ENCODE results near the gene EXTL2.

EXTL2 gene

GRCh38 chr1:100926240-100926639 lies 31.6 kb upstream of the EXTL2 start:
- H3K79me1 ChIP-seq (ENCODE audit: low read length) = no peaks in the 10 kb centered on the region
- no peak overlapping the region for H2AK5ac ChIP-seq (ENCODE audit: low read length)
- no peak overlapping the region for H3K18ac ChIP-seq (ENCODE audit: low read length)
- no peak overlapping the region for H3K23ac ChIP-seq (ENCODE audit: low read length)
- H4K5ac ChIP-seq (ENCODE audit: low read length) = no peak overlapping the region
- no peaks in the 10 kb centered on the region for H3K79me2 ChIP-seq (ENCODE audit: control insufficient read depth, insufficient read depth, low read length)
- no peak for DNase-seq
- WGBS (ENCODE audit: extremely low coverage, insufficient coverage, low lambda C conversion rate) = no CpG with 5 or more reads among the region's 2 CpGs
- no peak overlapping the region for H3K56ac ChIP-seq (ENCODE audit: low read length)
- H3K4me1 ChIP-seq (ENCODE audit: control insufficient read depth, low read depth, low read length) = no peaks in the 10 kb centered on the region
- no peak overlapping the region for H3K4me2 ChIP-seq (ENCODE audit: low read length)
- no peak overlapping the region for H2BK5ac ChIP-seq (ENCODE audit: low read length)
- no peak overlapping the region for H2BK15ac ChIP-seq (replicated peaks; ENCODE audit: low read depth)
- H2BK120ac ChIP-seq (ENCODE audit: low read depth, low read length) = no peak overlapping the region
- H3K4ac ChIP-seq (ENCODE audit: low read depth, low read length) = no peak overlapping the region
- H3K27me3 ChIP-seq (ENCODE audit: insufficient read depth, low read length, poor library complexity) = no peaks in the 10 kb centered on the region
- no peak overlapping the region for H3K9ac ChIP-seq (ENCODE audit: low read length)
- H4K8ac ChIP-seq (ENCODE audit: low read depth, low read length) = no peak overlapping the region
- no peak overlapping the region for H3K27ac ChIP-seq (ENCODE audit: low read depth, low read length)
- no peak overlapping the region for H3K4me3 ChIP-seq (ENCODE audit: low read length)
- no peaks in the 10 kb centered on the region for H3K36me3 ChIP-seq (ENCODE audit: control insufficient read depth, insufficient read depth, low read length)

- 100% methylated on average over 1 of the region's 2 CpGs for WGBS (ENCODE audit: extremely low coverage, insufficient coverage, low lambda C conversion rate)
- Histone ChIP-seq H3K27me3 (ENCODE audit: insufficient read depth, low read length, poor library complexity) (no peaks in the 10 kb centered on the region), H2AK5ac (ENCODE audit: low read length) (no peak overlapping the region), H3K36me3 (ENCODE audit: control insufficient read depth, insufficient read depth, low read length) (no peaks in the 10 kb centered on the region), H2BK15ac (replicated peaks; ENCODE audit: low read depth) (no peak overlapping the region), H3K56ac (ENCODE audit: low read length) (no peak overlapping the region), H2BK120ac (ENCODE audit: low read depth, low read length) (no peak overlapping the region), H4K8ac (ENCODE audit: low read depth, low read length) (no peak overlapping the region), H3K4me1 (ENCODE audit: control insufficient read depth, low read depth, low read length) (no peaks in the 10 kb centered on the region), H3K79me2 (ENCODE audit: control insufficient read depth, insufficient read depth, low read length) (no peaks in the 10 kb centered on the region), H3K18ac (ENCODE audit: low read length) (no peak overlapping the region), H3K4me2 (ENCODE audit: low read length) (no peak overlapping the region), H3K9ac (ENCODE audit: low read length) (no peak overlapping the region), H3K27ac (ENCODE audit: low read depth, low read length) (no peak overlapping the region), H4K5ac (ENCODE audit: low read length) (no peak overlapping the region), H3K4me3 (ENCODE audit: low read length) (no peak overlapping the region), H3K79me1 (ENCODE audit: low read length) (no peaks in the 10 kb centered on the region), H2BK5ac (ENCODE audit: low read length) (no peak overlapping the region), H3K23ac (ENCODE audit: low read length) (no peak overlapping the region), H3K4ac (ENCODE audit: low read depth, low read length) (no peak overlapping the region)
- DNase-seq = no peak
Observed at GRCh38 chr1:100924991-100925390, 30.3 kb upstream of the EXTL2 start.

- Histone ChIP-seq H3K9ac (ENCODE audit: low read length) (no peak overlapping the region), H2BK15ac (replicated peaks; ENCODE audit: low read depth) (no peak overlapping the region), H3K4me1 (ENCODE audit: control insufficient read depth, low read depth, low read length) (no peaks in the 10 kb centered on the region), H3K4me3 (ENCODE audit: low read length) (no peak overlapping the region), H3K79me2 (ENCODE audit: control insufficient read depth, insufficient read depth, low read length) (no peaks in the 10 kb centered on the region), H2AK5ac (ENCODE audit: low read length) (no peak overlapping the region), H3K56ac (ENCODE audit: low read length) (no peak overlapping the region), H4K5ac (ENCODE audit: low read length) (no peak overlapping the region), H3K18ac (ENCODE audit: low read length) (no peak overlapping the region), H2BK5ac (ENCODE audit: low read length) (no peak overlapping the region), H2BK120ac (ENCODE audit: low read depth, low read length) (no peak overlapping the region), H3K36me3 (ENCODE audit: control insufficient read depth, insufficient read depth, low read length) (no peaks in the 10 kb centered on the region), H3K4ac (ENCODE audit: low read depth, low read length) (no peak overlapping the region), H3K27ac (ENCODE audit: low read depth, low read length) (no peak overlapping the region), H3K23ac (ENCODE audit: low read length) (no peak overlapping the region), H3K79me1 (ENCODE audit: low read length) (no peaks in the 10 kb centered on the region), H3K4me2 (ENCODE audit: low read length) (no peak overlapping the region), H3K27me3 (ENCODE audit: insufficient read depth, low read length, poor library complexity) (no peaks in the 10 kb centered on the region), H4K8ac (ENCODE audit: low read depth, low read length) (no peak overlapping the region)
- no peak for DNase-seq
Observed at GRCh38 chr1:100924212-100924611, 29.6 kb upstream of the EXTL2 start.

- Histone ChIP-seq H4K8ac (ENCODE audit: low read depth, low read length) (no peak overlapping the region), H3K56ac (ENCODE audit: low read length) (no peak overlapping the region), H4K5ac (ENCODE audit: low read length) (no peak overlapping the region), H3K23ac (ENCODE audit: low read length) (no peak overlapping the region), H3K4ac (ENCODE audit: low read depth, low read length) (no peak overlapping the region), H2BK5ac (ENCODE audit: low read length) (no peak overlapping the region), H2BK15ac (replicated peaks; ENCODE audit: low read depth) (no peak overlapping the region), H3K4me1 (ENCODE audit: control insufficient read depth, low read depth, low read length) (no peaks in the 10 kb centered on the region), H3K4me3 (ENCODE audit: low read length) (no peak overlapping the region), H3K36me3 (ENCODE audit: control insufficient read depth, insufficient read depth, low read length) (no peaks in the 10 kb centered on the region), H3K9ac (ENCODE audit: low read length) (no peak overlapping the region), H2AK5ac (ENCODE audit: low read length) (no peak overlapping the region), H3K27ac (ENCODE audit: low read depth, low read length) (no peak overlapping the region), H2BK120ac (ENCODE audit: low read depth, low read length) (no peak overlapping the region), H3K4me2 (ENCODE audit: low read length) (no peak overlapping the region), H3K27me3 (ENCODE audit: insufficient read depth, low read length, poor library complexity) (no peaks in the 10 kb centered on the region), H3K79me2 (ENCODE audit: control insufficient read depth, insufficient read depth, low read length) (no peaks in the 10 kb centered on the region), H3K79me1 (ENCODE audit: low read length) (no peaks in the 10 kb centered on the region), H3K18ac (ENCODE audit: low read length) (no peak overlapping the region)
- DNase-seq = peak; percentile 45
- 100% methylated on average over 1 of the region's 3 CpGs for WGBS (ENCODE audit: extremely low coverage, insufficient coverage, low lambda C conversion rate)
Observed at GRCh38 chr1:100921110-100921706, 26.6 kb upstream of the EXTL2 start.

GRCh38 chr1:100912019-100912418 lies 17.4 kb upstream of the EXTL2 start:
- Histone ChIP-seq H3K27ac (ENCODE audit: low read depth, low read length) (no peak overlapping the region), H3K36me3 (ENCODE audit: control insufficient read depth, insufficient read depth, low read length) (no peaks in the 10 kb centered on the region), H2AK5ac (ENCODE audit: low read length) (no peak overlapping the region), H3K4ac (ENCODE audit: low read depth, low read length) (no peak overlapping the region), H3K23ac (ENCODE audit: low read length) (no peak overlapping the region), H2BK5ac (ENCODE audit: low read length) (no peak overlapping the region), H3K79me1 (ENCODE audit: low read length) (no peaks in the 10 kb centered on the region), H3K9ac (ENCODE audit: low read length) (no peak overlapping the region), H3K4me2 (ENCODE audit: low read length) (no peak overlapping the region), H3K79me2 (ENCODE audit: control insufficient read depth, insufficient read depth, low read length) (no peaks in the 10 kb centered on the region), H3K4me3 (ENCODE audit: low read length) (no peak overlapping the region), H4K5ac (ENCODE audit: low read length) (no peak overlapping the region), H3K18ac (ENCODE audit: low read length) (no peak overlapping the region), H3K27me3 (ENCODE audit: insufficient read depth, low read length, poor library complexity) (no peaks in the 10 kb centered on the region), H2BK15ac (replicated peaks; ENCODE audit: low read depth) (no peak overlapping the region), H3K56ac (ENCODE audit: low read length) (no peak overlapping the region), H2BK120ac (ENCODE audit: low read depth, low read length) (no peak overlapping the region), H4K8ac (ENCODE audit: low read depth, low read length) (no peak overlapping the region), H3K4me1 (ENCODE audit: control insufficient read depth, low read depth, low read length) (no peaks in the 10 kb centered on the region)
- no peak for DNase-seq

- no peak overlapping the region for H2BK120ac ChIP-seq (ENCODE audit: low read depth, low read length)
- H3K79me2 ChIP-seq (ENCODE audit: control insufficient read depth, insufficient read depth, low read length) = peaks cover 3% of the 10 kb centered on the region
- H3K4me2 ChIP-seq (ENCODE audit: low read length) = no peak overlapping the region
- H3K27ac ChIP-seq (ENCODE audit: low read depth, low read length) = no peak overlapping the region
- H4K8ac ChIP-seq (ENCODE audit: low read depth, low read length) = no peak overlapping the region
- no peak overlapping the region for H2BK15ac ChIP-seq (replicated peaks; ENCODE audit: low read depth)
- no peak overlapping the region for H4K5ac ChIP-seq (ENCODE audit: low read length)
- DNase-seq = no peak
- H3K36me3 ChIP-seq (ENCODE audit: control insufficient read depth, insufficient read depth, low read length) = no peaks in the 10 kb centered on the region
- no peak overlapping the region for H3K9ac ChIP-seq (ENCODE audit: low read length)
- H2AK5ac ChIP-seq (ENCODE audit: low read length) = no peak overlapping the region
- no peaks in the 10 kb centered on the region for H3K27me3 ChIP-seq (ENCODE audit: insufficient read depth, low read length, poor library complexity)
- H3K4me1 ChIP-seq (ENCODE audit: control insufficient read depth, low read depth, low read length) = no peaks in the 10 kb centered on the region
- no peak overlapping the region for H2BK5ac ChIP-seq (ENCODE audit: low read length)
- H3K56ac ChIP-seq (ENCODE audit: low read length) = no peak overlapping the region
- H3K18ac ChIP-seq (ENCODE audit: low read length) = no peak overlapping the region
- H3K4ac ChIP-seq (ENCODE audit: low read depth, low read length) = no peak overlapping the region
- no peak overlapping the region for H3K23ac ChIP-seq (ENCODE audit: low read length)
- no peak overlapping the region for H3K4me3 ChIP-seq (ENCODE audit: low read length)
- H3K79me1 ChIP-seq (ENCODE audit: low read length) = peaks cover 4% of the 10 kb centered on the region
Observed at GRCh38 chr1:100909018-100909417, 14.4 kb upstream of the EXTL2 start.

Measured in mesendoderm (in vitro differentiated cells).